ENCODE results near the gene FGF14. TPM values are rescaled to one million over a fixed set of nuclear protein-coding genes. Genes with fewer than 3 reads are reported as not detected.

The FGF14 gene

GRCh38 chr13:101673360-101674105 lies 728.3 kb downstream of the FGF14 start:
- Histone ChIP-seq H3K9ac (ENCODE audit: low read depth, low read length) (no peak overlapping the region), H3K27me3 (ENCODE audit: control insufficient read depth, insufficient read depth, low read length) (no peaks in the 10 kb centered on the region), H3K4me2 (ENCODE audit: low read length) (no peak overlapping the region), H3K4me1 (ENCODE audit: control insufficient read depth, insufficient read depth, low read length) (peaks cover 12% of the 10 kb centered on the region), H3K4me3 (ENCODE audit: low read length) (no peak overlapping the region), H3K9me3 (replicated peaks; ENCODE audit: low read length) (no peaks in the 10 kb centered on the region), H3K36me3 (ENCODE audit: insufficient read depth, low read length) (peaks cover 10% of the 10 kb centered on the region)

GRCh38 chr13:101661839-101662238 lies 740.0 kb downstream of the FGF14 start:
- Histone ChIP-seq H3K36me3 (ENCODE audit: insufficient read depth, low read length) (peaks cover 12% of the 10 kb centered on the region), H3K4me3 (ENCODE audit: low read length) (no peak overlapping the region), H3K27me3 (ENCODE audit: control insufficient read depth, insufficient read depth, low read length) (no peaks in the 10 kb centered on the region), H3K4me1 (ENCODE audit: control insufficient read depth, insufficient read depth, low read length) (peaks cover 32% of the 10 kb centered on the region), H3K9ac (ENCODE audit: low read depth, low read length) (no peak overlapping the region), H3K4me2 (ENCODE audit: low read length) (no peak overlapping the region), H3K9me3 (replicated peaks; ENCODE audit: low read length) (no peaks in the 10 kb centered on the region)

Small RNA genes lying within 50 kb of the gene (small RNA-seq; reads per million reads assigned to genes)
- gene MIR2681 (42.7 reads per million, percentile 96 among the genes with 10 or more reads in this experiment), gene MIR4705 (1.8 reads per million, percentile 62 among the genes with 10 or more reads in this experiment), gene RNU1-24P (0.28 reads per million), gene RNY1P2 (not detected), gene RPL39P29 (not detected)
